H1 (cell line): Measurements from ENCODE around the gene SSH2. TPM values are rescaled to one million over a fixed set of nuclear protein-coding genes. Genes with fewer than 3 reads are reported as not detected.

Experiments
- ATF3 ChIP-seq: IDR thresholded peaks from 2 replicates; pipeline ENCODE4 v1.6.1; 2011; ENCODE audit warnings: low read depth, mild to moderate bottlenecking, low read length; ENCODE audit not compliant: insufficient read depth
- CHD2 ChIP-seq: IDR thresholded peaks from 2 replicates; pipeline ENCODE4 v1.6.1; 2012; ENCODE audit warnings: low read length, improper control_type of control experiment
- E2F6 ChIP-seq: IDR thresholded peaks from 2 replicates; pipeline ENCODE4 v1.6.1; 2012; ENCODE audit warnings: inconsistent platforms
- EGR1 ChIP-seq: IDR thresholded peaks from 2 replicates; pipeline ENCODE4 v1.6.1; 2011; ENCODE audit warnings: low read depth, low read length, borderline replicate concordance
- JUN ChIP-seq: IDR thresholded peaks from 2 replicates; pipeline ENCODE4 v1.6.1; 2011; ENCODE audit warnings: low read depth, mild to moderate bottlenecking, improper control_type of control experiment, low read length
- KDM4A ChIP-seq: IDR thresholded peaks from one replicate; pipeline ENCODE4 v1.7.1; 2012; ENCODE audit warnings: low read depth, mild to moderate bottlenecking, moderate library complexity, low read length, inconsistent platforms; ENCODE audit not compliant: severe bottlenecking
- PHF8 ChIP-seq: fragments of 200-600 bp; sonication (generic); conservative IDR thresholded peaks from 2 replicates; pipeline ENCODE4 v1.7.1; 2012; ENCODE audit warnings: low read depth, mild to moderate bottlenecking, inconsistent platforms, low read length, moderate library complexity
- RAD21 ChIP-seq, 2 experiments: IDR thresholded peaks in 1 of 2; conservative IDR thresholded peaks in 1 of 2; 2 replicates each; pipeline ENCODE4 v1.6.1; 2011; ENCODE audit warnings: low read depth in 2 of 2, low read length in 2 of 2, improper control_type of control experiment in 1 of 2, inconsistent platforms in 1 of 2, mild to moderate bottlenecking in 1 of 2, moderate library complexity in 1 of 2
- RBBP5 ChIP-seq: IDR thresholded peaks from 2 replicates; pipeline ENCODE4 v1.7.1; 2012; ENCODE audit warnings: low read depth, mild to moderate bottlenecking, inconsistent platforms, low read length, moderate library complexity, borderline replicate concordance
- RNF2 ChIP-seq: fragments of 200-900, 300-1000 bp; sonication (generic); IDR thresholded peaks from 2 replicates; pipeline ENCODE4 v1.7.1; 2016; ENCODE audit warnings: borderline replicate concordance, low read depth, mild to moderate bottlenecking, antibody characterized with exemption, low read length; ENCODE audit not compliant: poor library complexity, severe bottlenecking; ENCODE audit errors: missing control alignments
- SRF ChIP-seq: IDR thresholded peaks from 2 replicates; pipeline ENCODE4 v1.6.1; 2011; ENCODE audit warnings: mild to moderate bottlenecking, low read depth, low read length, moderate library complexity
- SUZ12 ChIP-seq: fragments of 200-600 bp; sonication (generic); IDR thresholded peaks from 2 replicates; pipeline ENCODE4 v1.6.1; 2012; ENCODE audit warnings: mild to moderate bottlenecking, inconsistent platforms, low read length, moderate library complexity, mixed read lengths
- TAF1 ChIP-seq: IDR thresholded peaks from 2 replicates; pipeline ENCODE4 v1.6.1; 2011; ENCODE audit warnings: mild to moderate bottlenecking, low read depth, low read length
- polyA plus RNA-seq, 7 experiments: library from polyadenylated mRNA; depleted of rRNA in 3 of 7; stranded (reverse) in 5 of 7; unstranded in 2 of 7; fragments of >200 nt in 5 of 7; fragments of 200-250 nt in 2 of 7; gene quantifications; 1 replicate in 5 of 7; 2 replicates in 1 of 7; 4 replicates in 1 of 7; pipeline versions ENCODE4 v1.2.1 to v1.2.3, GENCODE V29; 2011 to 2013; ENCODE audit warnings: missing spikeins in 2 of 7, mixed read lengths in 2 of 7
- total RNA-seq: library from RNA; stranded (reverse); fragmentation: NEBNext Ultra II Directional; extraction: Animal tissue kit (Norgen Biotek cat#: 25700); gene quantifications from 2 replicates; pipeline ENCODE4 v1.2.1, GENCODE V29; 2021

Gene SSH2
- total and polyA plus RNA-seq, 2 of the 8 experiments (the other 6 are each of a cell fraction or from before 2014, with no cell fraction given), result 5.2 to 15.9 TPM

- TF ChIP-seq RAD21 (IDR thresholded peaks at IDR 0.05 in 1 of 2, conservative IDR thresholded peaks at IDR 0.05 in 1 of 2; ENCODE audit: low read depth in 2 of 2, low read length in 2 of 2) (peak; percentile 57 to 73), SUZ12 (no peak), CHD2 (no peak), ATF3 (0 out of 2 replicates have a peak, but pooled peaks have one; percentile 1), RBBP5 (peak; percentile 53; the same call in 1 of the 2 replicates), KDM4A (no peak), PHF8 (0 out of 2 replicates have a peak, but pooled peaks have one; percentile 8), E2F6 (peak; percentile 96), EGR1 (0 out of 2 replicates have a peak, but pooled peaks have one; percentile 24), SRF (0 out of 2 replicates have a peak, but pooled peaks have one; percentile 26), RNF2 (no peak), JUN (no peak), TAF1 (peak; percentile 51; the same call in 1 of the 2 replicates)
- TF ChIP-seq, all 59 proteins: peak for 22
Observed at GRCh38 chr17:29617481-29618271, 312.4 kb downstream of the SSH2 start (continued).
